Measurements from ENCODE around the gene GGCT.

GGCT gene

DNA sequence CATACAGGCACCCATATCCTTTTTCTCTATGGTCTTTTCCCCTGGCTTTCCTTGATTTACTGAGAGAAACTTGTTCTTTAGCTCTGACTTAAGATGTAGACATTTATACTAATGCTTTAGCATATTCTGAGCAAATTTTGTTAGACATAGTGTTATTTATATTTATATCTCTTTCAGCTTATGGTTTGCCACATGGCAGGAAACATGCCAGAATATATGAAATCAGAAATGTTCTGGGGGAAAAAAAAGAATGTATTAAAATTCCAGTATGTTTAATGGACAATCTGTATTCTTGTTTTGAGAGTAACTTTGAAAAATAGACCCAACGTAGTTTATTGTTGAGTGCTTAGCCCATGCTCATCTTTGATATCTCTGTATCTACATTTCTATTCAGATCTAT is 10.1 kb upstream of the GGCT start:
- no peaks in the 10 kb centered on the region for H3K9me3 Mint-ChIP-seq
- TF ChIP-seq, protein P1, sequence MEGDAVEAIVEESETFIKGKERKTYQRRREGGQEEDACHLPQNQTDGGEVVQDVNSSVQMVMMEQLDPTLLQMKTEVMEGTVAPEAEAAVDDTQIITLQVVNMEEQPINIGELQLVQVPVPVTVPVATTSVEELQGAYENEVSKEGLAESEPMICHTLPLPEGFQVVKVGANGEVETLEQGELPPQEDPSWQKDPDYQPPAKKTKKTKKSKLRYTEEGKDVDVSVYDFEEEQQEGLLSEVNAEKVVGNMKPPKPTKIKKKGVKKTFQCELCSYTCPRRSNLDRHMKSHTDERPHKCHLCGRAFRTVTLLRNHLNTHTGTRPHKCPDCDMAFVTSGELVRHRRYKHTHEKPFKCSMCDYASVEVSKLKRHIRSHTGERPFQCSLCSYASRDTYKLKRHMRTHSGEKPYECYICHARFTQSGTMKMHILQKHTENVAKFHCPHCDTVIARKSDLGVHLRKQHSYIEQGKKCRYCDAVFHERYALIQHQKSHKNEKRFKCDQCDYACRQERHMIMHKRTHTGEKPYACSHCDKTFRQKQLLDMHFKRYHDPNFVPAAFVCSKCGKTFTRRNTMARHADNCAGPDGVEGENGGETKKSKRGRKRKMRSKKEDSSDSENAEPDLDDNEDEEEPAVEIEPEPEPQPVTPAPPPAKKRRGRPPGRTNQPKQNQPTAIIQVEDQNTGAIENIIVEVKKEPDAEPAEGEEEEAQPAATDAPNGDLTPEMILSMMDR (IDR thresholded peaks at IDR 0.05), result no peak
- no peak overlapping the region for H3K27ac Mint-ChIP-seq
- H3K4me1 Mint-ChIP-seq, result peaks cover 7% of the 10 kb centered on the region
- DNase-seq, result no peak
- H3K36me3 Mint-ChIP-seq (ENCODE audit: low read depth), result no peaks in the 10 kb centered on the region
- no peak overlapping the region for H3K4me3 Mint-ChIP-seq
- peaks cover 6% of the 10 kb centered on the region for H3K27me3 Mint-ChIP-seq (ENCODE audit: low read depth, poor library complexity)

DNA sequence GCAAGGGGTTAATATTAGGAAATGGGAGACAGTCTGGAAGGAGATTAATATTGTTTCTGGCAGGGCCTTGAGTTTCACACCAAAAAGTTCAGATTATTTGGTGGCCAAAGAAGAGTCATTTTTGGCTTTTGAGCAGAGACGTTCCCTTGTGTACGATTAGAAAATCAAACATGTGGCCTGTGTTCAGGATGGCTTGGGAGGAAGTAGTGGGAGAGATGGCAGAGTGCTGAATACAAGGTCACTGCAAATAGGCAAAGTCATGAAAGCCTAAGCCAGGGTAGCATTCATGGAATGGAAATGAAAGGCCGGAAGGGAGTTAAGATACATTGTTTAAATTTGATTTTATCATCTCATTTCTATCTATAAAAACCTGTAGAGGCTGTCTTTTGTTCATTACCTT is 9.5 kb upstream of the GGCT start:
- Mint-ChIP-seq H3K36me3 (ENCODE audit: low read depth) (no peaks in the 10 kb centered on the region), H3K4me1 (peaks cover 7% of the 10 kb centered on the region), H3K27ac (no peak overlapping the region), H3K4me3 (no peak overlapping the region), H3K27me3 (ENCODE audit: low read depth, poor library complexity) (peaks cover 6% of the 10 kb centered on the region), H3K9me3 (no peaks in the 10 kb centered on the region)
- TF ChIP-seq, protein P1 (IDR thresholded peaks at IDR 0.05), result no peak
- DNase-seq, result no peak

DNA sequence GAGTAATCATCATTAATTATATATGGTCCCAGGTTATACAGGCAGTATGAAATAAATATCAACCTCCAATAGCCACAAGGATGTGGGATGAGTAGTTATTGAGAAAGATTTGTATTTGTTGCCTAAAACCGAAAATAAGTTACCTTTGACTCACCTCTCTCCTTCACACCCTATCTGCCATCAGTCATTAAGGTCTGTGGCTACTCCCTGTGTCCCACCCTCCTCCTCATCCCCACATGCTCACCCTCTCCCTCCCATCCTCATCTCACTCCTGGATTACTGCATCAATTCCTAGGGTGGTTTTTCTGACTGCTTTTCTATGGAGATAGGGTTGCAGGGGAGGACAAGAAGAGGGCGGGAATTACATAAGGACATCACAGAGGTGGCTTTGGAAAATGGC is 9.1 kb upstream of the GGCT start:
- DNase-seq, result no peak
- TF ChIP-seq, protein P1 (IDR thresholded peaks at IDR 0.05), result no peak
- peaks cover 6% of the 10 kb centered on the region for H3K27me3 Mint-ChIP-seq (ENCODE audit: low read depth, poor library complexity)
- H3K36me3 Mint-ChIP-seq (ENCODE audit: low read depth), result no peaks in the 10 kb centered on the region
- peaks cover 3% of the 10 kb centered on the region for H3K9me3 Mint-ChIP-seq
- peaks cover 7% of the 10 kb centered on the region for H3K4me1 Mint-ChIP-seq
- H3K4me3 Mint-ChIP-seq, result no peak overlapping the region
- no peak overlapping the region for H3K27ac Mint-ChIP-seq

DNA sequence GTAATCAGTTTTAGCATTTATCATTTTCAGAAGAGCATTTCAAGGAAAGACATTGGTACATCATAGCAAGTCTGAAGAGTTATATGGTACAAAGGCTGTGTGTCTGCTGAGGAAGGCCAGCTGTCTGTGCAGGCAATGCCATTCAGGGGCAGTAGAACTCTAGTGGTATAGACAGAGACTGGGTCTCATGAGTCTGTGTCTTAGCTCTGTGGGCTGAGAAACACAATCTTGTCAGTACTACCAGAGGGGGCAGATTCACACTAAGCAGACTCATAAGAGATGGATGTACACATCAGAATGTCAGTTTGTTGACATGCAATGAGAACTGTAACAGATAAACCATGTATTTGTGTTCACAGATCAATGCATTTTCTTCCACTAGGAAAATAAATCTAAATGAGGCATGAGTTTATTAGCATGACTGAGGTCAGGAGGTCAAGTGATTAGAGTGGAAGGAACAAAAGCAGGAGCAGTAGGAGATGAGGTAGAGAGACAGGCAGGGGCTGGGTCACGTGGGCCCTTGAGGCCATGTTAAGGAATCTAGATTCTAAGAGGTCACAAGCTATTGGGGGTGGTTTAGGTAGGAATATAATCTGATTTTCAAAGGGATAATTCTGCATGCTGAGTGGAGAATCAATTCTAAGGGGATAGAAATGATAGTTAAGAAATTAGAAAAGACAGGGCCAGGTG is 7.5 kb upstream of the GGCT start:
- Mint-ChIP-seq H3K36me3 (ENCODE audit: low read depth) (peaks cover 1% of the 10 kb centered on the region), H3K9me3 (peaks cover 17% of the 10 kb centered on the region), H3K4me1 (peaks cover 7% of the 10 kb centered on the region), H3K4me3 (no peak overlapping the region), H3K27ac (no peak overlapping the region), H3K27me3 (ENCODE audit: low read depth, poor library complexity) (peaks cover 9% of the 10 kb centered on the region)
- no peak for DNase-seq
- TF ChIP-seq, protein P1 (IDR thresholded peaks at IDR 0.05), result no peak

DNA sequence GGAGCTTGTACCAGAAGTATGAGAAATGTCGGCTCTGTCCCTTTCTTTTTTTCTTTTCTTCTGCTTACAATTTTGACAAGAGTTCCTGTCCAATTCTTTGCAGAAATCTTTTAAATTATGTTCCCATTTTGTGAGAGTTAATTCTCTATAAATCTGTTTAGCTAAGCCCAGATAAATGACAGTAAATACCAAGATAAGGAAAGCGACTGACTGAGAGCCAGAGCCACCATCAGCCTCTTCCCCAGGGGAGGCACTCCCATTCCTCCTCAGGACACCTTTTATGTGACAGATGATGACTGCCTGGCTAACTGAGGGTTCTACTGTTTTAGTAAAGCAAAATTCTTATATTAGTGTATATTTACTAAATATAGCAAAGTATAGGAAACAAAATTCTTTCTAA is 6.9 kb upstream of the GGCT start:
- Mint-ChIP-seq H3K27ac (no peak overlapping the region), H3K27me3 (ENCODE audit: low read depth, poor library complexity) (peaks cover 7% of the 10 kb centered on the region), H3K9me3 (peaks cover 23% of the 10 kb centered on the region), H3K4me3 (no peak overlapping the region), H3K36me3 (ENCODE audit: low read depth) (peaks cover 7% of the 10 kb centered on the region), H3K4me1 (peaks cover 7% of the 10 kb centered on the region)
- no peak for DNase-seq
- TF ChIP-seq, protein P1 (IDR thresholded peaks at IDR 0.05), result no peak

Data from nephron progenitor cell (in vitro differentiated cells).